H1 (cell line): ENCODE results near the gene STXBP5. TPM values are rescaled to one million over a fixed set of nuclear protein-coding genes. Genes with fewer than 3 reads are reported as not detected.

Experiments used
- CTCF ChIA-PET: fragments of 300-600 bp; sonication (Branson Sonifier 250); formaldehyde crosslinking; loops from one replicate; lab custom pipeline; 2021; ENCODE audit not compliant: partially characterized antibody; lab: Charles Lee
- POLR2A ChIA-PET: fragments of 300-600 bp; sonication (Branson Sonifier 250); formaldehyde crosslinking; loops from one replicate; lab custom pipeline; 2021; ENCODE audit warnings: inconsistent platforms; ENCODE audit not compliant: partially characterized antibody; lab: Charles Lee
- DNase-seq, 2 experiments: peaks; one replicate each; pipeline versions ENCODE4 v3.0.0 to v3.0.0-alpha.2; 2010 to 2022; ENCODE audit warnings: low spot score in 2 of 2, low read depth in 1 of 2, mixed read lengths in 1 of 2
- FAIRE-seq: peaks from 2 replicates; lab custom pipeline; 2011; peaks lifted over from hg19 to GRCh38; lab: Jason Lieb, UNC
- H2AFZ ChIP-seq: 2 replicates; pipeline ENCODE4 v1.8.1; 2012; ENCODE audit warnings: low read length, inconsistent platforms
- H2AK5ac ChIP-seq: 2 replicates; pipeline ENCODE4 v1.6.1; 2013; ENCODE audit warnings: low read depth, low read length
- H2BK120ac ChIP-seq: replicated peaks from 2 replicates; pipeline ENCODE3; 2013; ENCODE audit warnings: low read depth, low read length, inconsistent platforms
- H2BK12ac ChIP-seq: 2 replicates; pipeline ENCODE4 v1.6.1; 2013; ENCODE audit warnings: low read depth, low read length
- H2BK15ac ChIP-seq: 2 replicates; pipeline ENCODE4 v1.6.1; 2013; ENCODE audit warnings: low read length
- H2BK20ac ChIP-seq: 2 replicates; pipeline ENCODE4 v1.6.1; 2013; ENCODE audit warnings: low read length
- H2BK5ac ChIP-seq: 2 replicates; pipeline ENCODE4 v1.6.1; 2013; ENCODE audit warnings: low read depth, low read length
- H3K14ac ChIP-seq: 2 replicates; pipeline ENCODE4 v1.6.1; 2013; ENCODE audit warnings: inconsistent platforms; ENCODE audit not compliant: insufficient read length
- H3K18ac ChIP-seq: 2 replicates; pipeline ENCODE4 v1.6.1; 2013; ENCODE audit warnings: low read length; ENCODE audit errors: extremely low read depth
- H3K23ac ChIP-seq: 2 replicates; pipeline ENCODE4 v1.6.1; 2013; ENCODE audit warnings: inconsistent platforms; ENCODE audit not compliant: insufficient read length
- H3K23me2 ChIP-seq: 2 replicates; pipeline ENCODE4 v1.6.1; 2013; ENCODE audit warnings: low read depth, low read length
- H3K27ac ChIP-seq: 2 replicates; pipeline ENCODE4 v1.6.1; 2011; ENCODE audit warnings: low read depth, low read length, inconsistent platforms
- H3K27me3 ChIP-seq, 4 experiments: replicated peaks in 1 of 4; 1 replicate in 1 of 4; 2 replicates in 3 of 4; pipeline versions ENCODE4 v1.6.1 to v1.8.1; 2011 to 2013; ENCODE audit warnings: low read length in 3 of 4, mild to moderate bottlenecking in 3 of 4, inconsistent platforms in 2 of 4, mixed read lengths in 2 of 4, moderate library complexity in 1 of 4; ENCODE audit not compliant: control insufficient read depth in 3 of 4, insufficient read depth in 3 of 4; ENCODE audit errors: extremely low read depth in 1 of 4
- H3K36me3 ChIP-seq, 4 experiments: 2 replicates each; pipeline versions ENCODE4 v1.6.1 to v1.8.1; 2011 to 2013; ENCODE audit warnings: mild to moderate bottlenecking in 4 of 4, low read length in 3 of 4, moderate library complexity in 2 of 4, control low read depth in 1 of 4, inconsistent platforms in 1 of 4; ENCODE audit not compliant: insufficient read depth in 4 of 4, control insufficient read depth in 2 of 4
- H3K4ac ChIP-seq: replicated peaks from 2 replicates; pipeline ENCODE3; 2013; ENCODE audit warnings: low read length, low read depth, mixed read lengths, inconsistent platforms; ENCODE audit not compliant: insufficient read length
- H3K4me1 ChIP-seq, 4 experiments: replicated peaks in 1 of 4; 1 replicate in 1 of 4; 2 replicates in 3 of 4; pipeline versions ENCODE4 v1.6.1 to v1.8.1; 2011 to 2013; ENCODE audit warnings: low read length in 3 of 4, inconsistent platforms in 2 of 4, mixed read lengths in 1 of 4; ENCODE audit not compliant: insufficient read depth in 4 of 4, control insufficient read depth in 3 of 4
- H3K4me2 ChIP-seq, 2 experiments: 2 replicates each; pipeline versions ENCODE4 v1.6.1 to v1.8.1; 2011 to 2013; ENCODE audit warnings: low read depth in 2 of 2, low read length in 2 of 2, control low read depth in 1 of 2, inconsistent platforms in 1 of 2, mild to moderate bottlenecking in 1 of 2; ENCODE audit not compliant: insufficient read depth in 1 of 2
- H3K4me3 ChIP-seq, 4 experiments: fragments of 200-600, 300-600 bp in 1 of 4; sonication (generic), shearing (Covaris generic), sonication (Bioruptor Twin) in 1 of 4; 2 replicates each; pipeline versions ENCODE4 v1.5.1 to v1.8.1; 2011 to 2016; ENCODE audit warnings: low read length in 4 of 4, low read depth in 3 of 4, control low read depth in 2 of 4, inconsistent platforms in 2 of 4, mild to moderate bottlenecking in 2 of 4, mixed read lengths in 1 of 4, moderate library complexity in 1 of 4; ENCODE audit not compliant: insufficient read depth in 2 of 4; ENCODE audit errors: extremely low read depth in 1 of 4
- H3K56ac ChIP-seq: replicated peaks from 2 replicates; pipeline ENCODE3; 2013; ENCODE audit warnings: low read depth, mild to moderate bottlenecking, mixed read lengths, low read length, inconsistent platforms; ENCODE audit not compliant: insufficient read length
- H3K79me1 ChIP-seq: 2 replicates; pipeline ENCODE4 v1.6.1; 2013; ENCODE audit warnings: low read depth, low read length, control low read depth
- H3K79me2 ChIP-seq, 2 experiments: 2 replicates each; pipeline versions ENCODE4 v1.6.1 to v1.8.1; 2012 to 2013; ENCODE audit warnings: low read length in 2 of 2, mild to moderate bottlenecking in 2 of 2, inconsistent platforms in 1 of 2; ENCODE audit not compliant: insufficient read depth in 2 of 2, control insufficient read depth in 1 of 2
- H3K9ac ChIP-seq, 4 experiments: replicated peaks in 1 of 4; 1 replicate in 1 of 4; 2 replicates in 3 of 4; pipeline versions ENCODE4 v1.6.1 to v1.8.1; 2011 to 2013; ENCODE audit warnings: low read depth in 3 of 4, low read length in 3 of 4, control low read depth in 2 of 4, mild to moderate bottlenecking in 2 of 4, moderate library complexity in 2 of 4, inconsistent platforms in 1 of 4; ENCODE audit errors: extremely low read depth in 1 of 4
- H3K9me3 ChIP-seq, 2 experiments: 2 replicates each; pipeline versions ENCODE4 v1.6.1 to v1.8.1; 2012 to 2013; ENCODE audit warnings: mild to moderate bottlenecking in 2 of 2, moderate library complexity in 2 of 2, control low read depth in 1 of 2, inconsistent platforms in 1 of 2, low read depth in 1 of 2, low read length in 1 of 2, mixed read lengths in 1 of 2; ENCODE audit not compliant: insufficient read depth in 2 of 2
- H4K20me1 ChIP-seq, 2 experiments: replicated peaks in 1 of 2; 2 replicates each; pipeline versions ENCODE3 to v1.8.1; 2011 to 2013; ENCODE audit warnings: inconsistent platforms in 2 of 2, low read length in 2 of 2, mild to moderate bottlenecking in 1 of 2; ENCODE audit not compliant: insufficient read depth in 2 of 2, control insufficient read depth in 1 of 2
- H4K5ac ChIP-seq: 2 replicates; pipeline ENCODE4 v1.6.1; 2013; ENCODE audit warnings: low read length, low read depth, mixed read lengths, inconsistent platforms; ENCODE audit not compliant: insufficient read length
- H4K8ac ChIP-seq: 2 replicates; pipeline ENCODE4 v1.8.0; 2013; ENCODE audit warnings: mild to moderate bottlenecking, moderate library complexity, low read length, inconsistent platforms; ENCODE audit not compliant: insufficient read depth; ENCODE audit errors: extremely low read depth
- H4K91ac ChIP-seq: replicated peaks from 2 replicates; pipeline ENCODE3; 2013; ENCODE audit warnings: low read length, mixed read lengths, inconsistent platforms; ENCODE audit not compliant: insufficient read length
- CHD1 ChIP-seq: IDR thresholded peaks from 2 replicates; pipeline ENCODE4 v1.6.1; 2012; ENCODE audit warnings: low read depth, low read length, improper control_type of control experiment
- CTBP2 ChIP-seq: IDR thresholded peaks from 2 replicates; pipeline ENCODE4 v1.7.0; 2011; ENCODE audit warnings: borderline replicate concordance, mild to moderate bottlenecking, moderate library complexity, mixed read lengths, low read length; ENCODE audit not compliant: insufficient read depth, insufficient read length
- KDM1A ChIP-seq: fragments of 200-600, 300-600 bp; sonication (generic); IDR thresholded peaks from 2 replicates; pipeline ENCODE4 v1.7.1; 2016; ENCODE audit warnings: mild to moderate bottlenecking, low read length, borderline replicate concordance
- KDM5A ChIP-seq: fragments of 200-600 bp; IDR thresholded peaks from 2 replicates; pipeline ENCODE4 v1.7.1; 2012; ENCODE audit warnings: mild to moderate bottlenecking, low read length, inconsistent platforms, mixed read lengths
- POU5F1 ChIP-seq: IDR thresholded peaks from 2 replicates; pipeline ENCODE4 v1.6.1; 2011; ENCODE audit warnings: low read depth, mild to moderate bottlenecking, low read length, moderate library complexity
- SAP30 ChIP-seq: fragments of 300-600 bp; sonication (generic); IDR thresholded peaks from 2 replicates; pipeline ENCODE4 v1.7.1; 2012; ENCODE audit warnings: low read length, moderate library complexity, mild to moderate bottlenecking, inconsistent platforms; ENCODE audit not compliant: insufficient read depth, insufficient replicate concordance
- SIN3A ChIP-seq, 2 experiments: IDR thresholded peaks in 1 of 2; conservative IDR thresholded peaks in 1 of 2; 2 replicates each; pipeline ENCODE4 v1.6.1; 2011 to 2012; ENCODE audit warnings: low read length in 2 of 2, improper control_type of control experiment in 1 of 2, low read depth in 1 of 2, mild to moderate bottlenecking in 1 of 2
- SP2 ChIP-seq: IDR thresholded peaks from 2 replicates; pipeline ENCODE4 v1.6.1; 2012; ENCODE audit warnings: mild to moderate bottlenecking, low read length, inconsistent platforms
- USF2 ChIP-seq: IDR thresholded peaks from 2 replicates; pipeline ENCODE4 v1.6.1; 2011; ENCODE audit warnings: low read length, improper control_type of control experiment
- WGBS, 2 experiments: shearing (Covaris generic) in 1 of 2; methylation state at CpG; one replicate each; pipeline versions ENCODE4 v1.1.6 to v1.1.7; 2013 to 2015; ENCODE audit warnings: low lambda C conversion rate in 2 of 2, mixed read lengths in 2 of 2, inconsistent platforms in 1 of 2, low coverage in 1 of 2, missing lambda C conversion rate in 1 of 2; ENCODE audit not compliant: insufficient replicate concordance in 2 of 2, insufficient coverage in 1 of 2, insufficient read length in 1 of 2; ENCODE audit errors: extremely low coverage in 1 of 2, missing lambda C conversion rate in 1 of 2; 5-methylcytosine and 5-hydroxymethylcytosine counted together
- polyA plus RNA-seq, 7 experiments: library from polyadenylated mRNA; depleted of rRNA in 3 of 7; stranded (reverse) in 5 of 7; unstranded in 2 of 7; fragments of >200 nt in 5 of 7; fragments of 200-250 nt in 2 of 7; gene quantifications; 1 replicate in 5 of 7; 2 replicates in 1 of 7; 4 replicates in 1 of 7; pipeline versions ENCODE4 v1.2.1 to v1.2.3, GENCODE V29; 2011 to 2013; ENCODE audit warnings: missing spikeins in 2 of 7, mixed read lengths in 2 of 7
- total RNA-seq: library from RNA; stranded (reverse); fragmentation: NEBNext Ultra II Directional; extraction: Animal tissue kit (Norgen Biotek cat#: 25700); gene quantifications from 2 replicates; pipeline ENCODE4 v1.2.1, GENCODE V29; 2021

The STXBP5 gene
- total and polyA plus RNA-seq, 2 of the 8 experiments (the other 6 are each of a cell fraction or from before 2014, with no cell fraction given), result 2.7 to 10.8 TPM

GRCh38 chr6:147220345-147220744 lies 16.1 kb downstream of the STXBP5 start:
- Histone ChIP-seq H3K79me1 (no peaks in the 10 kb centered on the region), H4K20me1 (peaks cover 0 to 1% of the 10 kb centered on the region in 2 experiments), H3K18ac (no peak overlapping the region), H2AK5ac (no peak overlapping the region), H3K4me3 (no peak overlapping the region), H3K4me2 (no peak overlapping the region), H4K91ac (no peak overlapping the region), H2BK120ac (no peak overlapping the region), H3K9me3 (no peaks in the 10 kb centered on the region), H3K36me3 (no peaks in the 10 kb centered on the region), H4K5ac (no peak overlapping the region), H2BK5ac (no peak overlapping the region), H4K8ac (no peak overlapping the region), H3K14ac (no peak overlapping the region), H3K27me3 (no peaks in the 10 kb centered on the region), H2AFZ (no peak overlapping the region), H2BK20ac (no peak overlapping the region), H3K4ac (no peak overlapping the region), H2BK12ac (no peak overlapping the region), H3K23ac (no peak overlapping the region), H3K4me1 (peaks cover 0 to 4% (median 2%) of the 10 kb centered on the region in 4 experiments; a peak in 2 of 7 replicates), H3K23me2 (no peaks in the 10 kb centered on the region), H3K9ac (no peak overlapping the region), H3K27ac (no peak overlapping the region), H2BK15ac (no peak overlapping the region), H3K56ac (no peak overlapping the region), H3K79me2 (0 out of 4 replicates have a peak, but pooled peaks cover 0 to 5% of the 10 kb centered on the region in 2 experiments)
- 91% methylated on average over 2 of the region's 2 CpGs; no CpG with 5 or more reads in 1 of the 2 experiments for WGBS, 2 experiments
- CTCF ChIA-PET, result interaction anchor here (1.3 to 1.4 kb wide), 2 partner anchors 64 to 297 kb away, joined by 3 read pairs; no protein-coding TSS in a partner anchor
- POLR2A ChIA-PET, result no interaction called here
- DNase-seq (no peak), FAIRE-seq (no peak)
- TF ChIP-seq KDM5A, result no peak
- no peak for TF ChIP-seq CHD1
- no peak for TF ChIP-seq KDM1A
- TF ChIP-seq SP2, result no peak
- TF ChIP-seq CTBP2, result no peak
- TF ChIP-seq SIN3A (conservative IDR thresholded peaks at IDR 0.05 in 1 of 2, IDR thresholded peaks at IDR 0.05 in 1 of 2; ENCODE audit: low read depth in 1 of 2, low read length in 2 of 2), result no peak
- TF ChIP-seq USF2, result no peak
- no peak for TF ChIP-seq POU5F1
- TF ChIP-seq SAP30, result no peak
